Endothelial cell of umbilical vein (primary cell): ENCODE data around the gene PPP2R2D. TPM values are rescaled to one million over a fixed set of nuclear protein-coding genes. Genes with fewer than 3 reads are reported as not detected.

Source experiments
- BruUV-seq: library from RNA; stranded (reverse); fragments of 400-500 nt; replicated peaks from 2 replicates; lab custom pipeline; 2021; lab: Mats Ljungman, UMichigan
- CTCF ChIA-PET: fragments of 300-600, 350-600 bp; sonication (Branson Sonifier 250); formaldehyde crosslinking; loops from one replicate; lab custom pipeline; 2021; ENCODE audit warnings: antibody characterized with exemption, inconsistent platforms; lab: Charles Lee
- POLR2A ChIA-PET: fragments of 300-600, 350-600 bp; sonication (Branson Sonifier 250); formaldehyde crosslinking; loops from one replicate; lab custom pipeline; 2021; ENCODE audit warnings: antibody characterized with exemption, inconsistent platforms; lab: Charles Lee
- DNase-seq: peaks from one replicate; pipeline ENCODE4 v3.0.0-alpha.2; 2011; ENCODE audit warnings: low read depth, low spot score
- FAIRE-seq: peaks from 2 replicates; lab custom pipeline; 2011; peaks lifted over from hg19 to GRCh38; lab: Jason Lieb, UNC
- H2AFZ ChIP-seq: 2 replicates; pipeline ENCODE4 v1.6.0; 2012; ENCODE audit warnings: low read depth, low read length, control low read depth, inconsistent platforms
- H3K27ac ChIP-seq: 2 replicates; pipeline ENCODE4 v1.5.1; 2011; ENCODE audit warnings: low read depth, mild to moderate bottlenecking, control low read depth, low read length, moderate library complexity; ENCODE audit not compliant: insufficient read depth
- H3K27me3 ChIP-seq, 2 experiments: 2 replicates each; pipeline versions ENCODE4 v1.6.0 to v1.6.1; 2011; ENCODE audit warnings: low read length in 2 of 2, mixed read lengths in 1 of 2; ENCODE audit not compliant: control insufficient read depth in 2 of 2, insufficient read depth in 2 of 2
- H3K36me3 ChIP-seq, 2 experiments: 2 replicates in 1 of 2; 3 replicates in 1 of 2; pipeline ENCODE4 v1.5.1; 2011; ENCODE audit warnings: low read length in 2 of 2, mild to moderate bottlenecking in 1 of 2, moderate library complexity in 1 of 2; ENCODE audit not compliant: control insufficient read depth in 2 of 2, insufficient read depth in 2 of 2; ENCODE audit errors: extremely low read depth in 1 of 2
- H3K4me1 ChIP-seq: 3 replicates; pipeline ENCODE4 v1.5.1; 2011; ENCODE audit warnings: mild to moderate bottlenecking, low read length; ENCODE audit not compliant: control insufficient read depth, insufficient read depth; ENCODE audit errors: extremely low read depth
- H3K4me2 ChIP-seq: 2 replicates; pipeline ENCODE4 v1.6.1; 2011; ENCODE audit warnings: low read length, control low read depth, mixed read lengths; ENCODE audit not compliant: insufficient read depth
- H3K4me3 ChIP-seq, 3 experiments: fragments of 200-600 bp in 1 of 3; sonication (generic), shearing (Covaris generic) in 1 of 3; replicated peaks in 1 of 3; 2 replicates each; pipeline ENCODE4 v1.5.1; 2011 to 2016; ENCODE audit warnings: control low read depth in 3 of 3, low read length in 3 of 3, mild to moderate bottlenecking in 2 of 3, inconsistent platforms in 1 of 3, low read depth in 1 of 3, moderate library complexity in 1 of 3; ENCODE audit not compliant: insufficient read depth in 1 of 3
- H3K79me2 ChIP-seq: 2 replicates; pipeline ENCODE4 v1.6.0; 2012; ENCODE audit warnings: low read length, inconsistent platforms; ENCODE audit not compliant: control insufficient read depth, insufficient read depth
- H3K9ac ChIP-seq: replicated peaks from 2 replicates; pipeline ENCODE3; 2011; ENCODE audit warnings: low read length, control low read depth; ENCODE audit not compliant: insufficient read depth; ENCODE audit errors: extremely low read depth
- H3K9me1 ChIP-seq: replicated peaks from 3 replicates; pipeline ENCODE4 v1.6.0; 2011; ENCODE audit warnings: mild to moderate bottlenecking, low read length; ENCODE audit not compliant: control insufficient read depth, insufficient read depth; ENCODE audit errors: extremely low read depth
- H3K9me3 ChIP-seq: replicated peaks from 2 replicates; pipeline ENCODE4 v1.5.1; 2012; ENCODE audit warnings: low read length, inconsistent platforms; ENCODE audit not compliant: control insufficient read depth, insufficient read depth
- H4K20me1 ChIP-seq: replicated peaks from 2 replicates; pipeline ENCODE3; 2011; ENCODE audit warnings: mild to moderate bottlenecking, low read length; ENCODE audit not compliant: control insufficient read depth, insufficient read depth; ENCODE audit errors: extremely low read depth
- EZH2 ChIP-seq: IDR thresholded peaks from 2 replicates; pipeline ENCODE4 v1.6.1; 2012; ENCODE audit warnings: borderline replicate concordance, low read depth, mild to moderate bottlenecking, moderate library complexity, low read length, inconsistent platforms; ENCODE audit not compliant: severe bottlenecking
- FOS ChIP-seq: IDR thresholded peaks from 2 replicates; pipeline ENCODE4 v1.6.1; 2011; ENCODE audit warnings: mild to moderate bottlenecking, low read length, moderate library complexity, borderline replicate concordance; ENCODE audit not compliant: insufficient read depth
- GATA2 ChIP-seq: IDR thresholded peaks from 2 replicates; pipeline ENCODE4 v1.7.0; 2011; ENCODE audit warnings: low read depth, mild to moderate bottlenecking, moderate library complexity, mixed read lengths, low read length; ENCODE audit not compliant: insufficient read length, insufficient read depth
- JUN ChIP-seq: IDR thresholded peaks from 2 replicates; pipeline ENCODE4 v1.6.1; 2011; ENCODE audit warnings: borderline replicate concordance, low read depth; ENCODE audit not compliant: insufficient read length, insufficient read depth
- MAX ChIP-seq: IDR thresholded peaks from 2 replicates; pipeline ENCODE4 v1.6.1; 2011; ENCODE audit not compliant: insufficient read depth, insufficient read length
- MYC ChIP-seq: IDR thresholded peaks from one replicate; pipeline ENCODE4 v1.6.1; 2011; ENCODE audit warnings: mild to moderate bottlenecking, low read depth, low read length
- POLR2A ChIP-seq: IDR thresholded peaks from 2 replicates; pipeline ENCODE4 v1.6.1; 2012; ENCODE audit warnings: low read depth, mild to moderate bottlenecking, control low read depth, low read length
- POLR2AphosphoS5 ChIP-seq: IDR thresholded peaks from 2 replicates; pipeline ENCODE4 v1.6.1; 2012; ENCODE audit warnings: low read depth, mild to moderate bottlenecking, control low read depth, low read length, moderate library complexity; ENCODE audit not compliant: insufficient read depth
- dilution Hi-C: fragments of 300-500 bp; cut with MboI; formaldehyde crosslinking; loops from one replicate; pipeline ENCODE4 v1.15.0; 2019; ENCODE audit warnings: low sequenced_read_pairs; ENCODE audit not compliant: extremely low pct_ligation_motif_present
- intact Hi-C: fragments of 100-400 bp; cut with micrococcal nuclease; formaldehyde crosslinking; loops from one replicate; pipeline ENCODE4 v1.10.0; 2022
- polyA plus RNA-seq, 4 experiments: library from polyadenylated mRNA; depleted of rRNA in 3 of 4; stranded (reverse) in 3 of 4; unstranded in 1 of 4; fragments of >200 nt; gene quantifications; 2 replicates each; pipeline versions ENCODE4 v1.2.1 to v1.2.3, GENCODE V29; 2011 to 2012; ENCODE audit warnings: missing spikeins in 1 of 4
- total RNA-seq: library from RNA; stranded (reverse); gene quantifications from 2 replicates; pipeline ENCODE4 v1.2.3, GENCODE V29; 2021
- TF ChIP-seq, protein P1 (sequence below), 2 donors: IDR thresholded peaks; 1 replicate in 1 of 2; 2 replicates in 1 of 2; pipeline ENCODE4 v1.5.1; 2011; ENCODE audit warnings: low read length in 2 of 2, mild to moderate bottlenecking in 2 of 2, moderate library complexity in 2 of 2, control low read depth in 1 of 2, inconsistent platforms in 1 of 2, low read depth in 1 of 2; ENCODE audit not compliant: insufficient read depth in 1 of 2; ENCODE audit errors: extremely low read depth in 1 of 2

The PPP2R2D gene
- total and polyA plus RNA-seq, 2 donors (not counting 3 experiments of a cell fraction or from before 2014, with no cell fraction given) = 29.9 to 36.3 TPM

GRCh38 chr10:131980761-131981428 is 80.1 kb downstream of the PPP2R2D start:
- DNase-seq (peak; percentile 35), FAIRE-seq (no peak)
- peak overlapping the region; percentile 30 for H3K27ac ChIP-seq
- no peaks in the 10 kb centered on the region for H3K9me1 ChIP-seq
- H3K4me2 ChIP-seq = peak overlapping the region; percentile 99
- peaks cover 24% of the 10 kb centered on the region for H3K4me1 ChIP-seq
- ChIA-PET CTCF (interaction anchor here (1.0 to 4.0 kb wide), 4 partner anchors 34 to 95 kb away, joined by 4 to 49 read pairs (median 6); no protein-coding TSS in a partner anchor), POLR2A (interaction anchor here (0.8 to 1.0 kb wide), 3 partner anchors 19 to 81 kb away, joined by 3 read pairs; no protein-coding TSS in a partner anchor)
- no peaks in the 10 kb centered on the region for H3K36me3 ChIP-seq
- no peaks in the 10 kb centered on the region for H3K9me3 ChIP-seq
- no peaks in the 10 kb centered on the region for H4K20me1 ChIP-seq
- BruUV-seq = TSS peak; percentile 54
- peak overlapping the region; percentile 88 to 98 (median 94) for H3K4me3 ChIP-seq
- no peak for TF ChIP-seq POLR2AphosphoS5
- TF ChIP-seq MYC = no peak
- no peak for TF ChIP-seq MAX
- TF ChIP-seq FOS = no peak
- TF ChIP-seq POLR2A = no peak
- no peak for TF ChIP-seq EZH2
- no peak for TF ChIP-seq GATA2
- TF ChIP-seq JUN = no peak
- TF ChIP-seq, protein P1, sequence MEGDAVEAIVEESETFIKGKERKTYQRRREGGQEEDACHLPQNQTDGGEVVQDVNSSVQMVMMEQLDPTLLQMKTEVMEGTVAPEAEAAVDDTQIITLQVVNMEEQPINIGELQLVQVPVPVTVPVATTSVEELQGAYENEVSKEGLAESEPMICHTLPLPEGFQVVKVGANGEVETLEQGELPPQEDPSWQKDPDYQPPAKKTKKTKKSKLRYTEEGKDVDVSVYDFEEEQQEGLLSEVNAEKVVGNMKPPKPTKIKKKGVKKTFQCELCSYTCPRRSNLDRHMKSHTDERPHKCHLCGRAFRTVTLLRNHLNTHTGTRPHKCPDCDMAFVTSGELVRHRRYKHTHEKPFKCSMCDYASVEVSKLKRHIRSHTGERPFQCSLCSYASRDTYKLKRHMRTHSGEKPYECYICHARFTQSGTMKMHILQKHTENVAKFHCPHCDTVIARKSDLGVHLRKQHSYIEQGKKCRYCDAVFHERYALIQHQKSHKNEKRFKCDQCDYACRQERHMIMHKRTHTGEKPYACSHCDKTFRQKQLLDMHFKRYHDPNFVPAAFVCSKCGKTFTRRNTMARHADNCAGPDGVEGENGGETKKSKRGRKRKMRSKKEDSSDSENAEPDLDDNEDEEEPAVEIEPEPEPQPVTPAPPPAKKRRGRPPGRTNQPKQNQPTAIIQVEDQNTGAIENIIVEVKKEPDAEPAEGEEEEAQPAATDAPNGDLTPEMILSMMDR (IDR thresholded peaks at IDR 0.05; ENCODE audit: extremely low read depth in 1 of 2, insufficient read depth in 1 of 2, low read depth in 1 of 2, low read length in 2 of 2) = no peak
- intact Hi-C loops = loop anchor here (1.0 to 2.0 kb wide), 2 partner anchors 42 to 81 kb away; no protein-coding TSS in a partner anchor
- peak overlapping the region; percentile 10 for H2AFZ ChIP-seq
- dilution Hi-C loops = no loop called here
- peak overlapping the region; percentile 82 for H3K9ac ChIP-seq
- H3K27me3 ChIP-seq = no peaks in the 10 kb centered on the region
- H3K79me2 ChIP-seq = peaks cover 51% of the 10 kb centered on the region
